ENCODE measurements around the gene LCN12. TPM values are rescaled to one million over a fixed set of nuclear protein-coding genes. Genes with fewer than 3 reads are reported as not detected.
"Not testable (repeated sequence)": the region's sequence is repeated elsewhere in the genome, so short reads cannot be mapped to it uniquely, and the experiment has no call there.

LCN12 gene
- polyA plus RNA-seq, 4 donors: 2.2 to 88.7 (median 3.4) TPM; not detected in 1

DNA sequence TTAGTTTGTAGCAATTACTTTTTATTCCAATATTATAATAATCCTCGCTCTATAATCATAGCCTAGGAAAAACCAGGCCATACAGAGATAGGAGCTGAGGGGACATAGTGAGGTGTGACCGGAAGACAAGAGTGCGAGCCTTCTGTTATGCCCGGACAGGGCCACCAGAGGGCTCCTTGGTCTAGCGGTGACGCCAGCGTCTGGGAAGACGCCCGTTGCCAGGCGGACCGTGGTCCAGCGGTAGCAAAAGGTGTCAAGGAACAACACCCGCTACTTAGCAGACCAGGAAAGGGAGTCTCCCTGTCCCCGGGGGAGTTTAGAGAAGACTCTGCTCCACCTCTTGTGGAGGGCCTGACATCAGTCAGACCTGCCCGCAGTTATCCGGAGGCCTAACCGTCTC is 52.2 kb downstream of the LCN12 start:
- 45 to 47% (median 46%) methylated on average over 14 to 17 of the region's 17 CpGs for WGBS, 3 donors

More for the DNA sequence above, 52.2 kb downstream of the LCN12 start:
- peaks cover 0 to 22% of the 10 kb centered on the region in 2 donors for H3K9me3 ChIP-seq (ENCODE audit: control insufficient read depth in 2 of 2, insufficient read depth in 1 of 2, low read depth in 1 of 2, low read length in 1 of 2)
- H3K27ac ChIP-seq (ENCODE audit: low read depth in 1 of 3, low read length in 2 of 3); H3K36me3 ChIP-seq (ENCODE audit: control insufficient read depth in 3 of 3, insufficient read depth in 2 of 3, low read depth in 1 of 3, low read length in 3 of 3); FAIRE-seq; H3K4me1 ChIP-seq (ENCODE audit: control insufficient read depth in 3 of 3, insufficient read depth in 2 of 3, low read depth in 1 of 3, low read length in 2 of 3); H3K4me3 ChIP-seq (ENCODE audit: low read depth in 1 of 3, low read length in 3 of 3); H3K27me3 ChIP-seq (ENCODE audit: control insufficient read depth in 3 of 3, insufficient read depth in 3 of 3, low read length in 3 of 3); DNase-seq: not testable (repeated sequence)

Other genes starting within 250 kb of the LCN12 start
- gene DIPK1B, start 239.7 kb upstream of the LCN12 start, polyA plus RNA-seq: 10 to 100 TPM in 2 of 4 donors, 1 to 10 TPM in 1, under 1 TPM in 1; 0.22 to 12.7 (median 6.6) TPM
- 1 to 10 TPM in 3 of 4 donors, not detected in 1; 1.1 to 8.4 (median 4.7) TPM for gene LCN10, start 209.3 kb upstream of the LCN12 start, polyA plus RNA-seq
- gene LCN6, start 203.7 kb upstream of the LCN12 start, polyA plus RNA-seq: 10 to 100 TPM in 1 of 4 donors, 1 to 10 TPM in 2, not detected in 1; 1.4 to 21.5 (median 2.2) TPM
- gene LCN8, start 194.0 kb upstream of the LCN12 start, polyA plus RNA-seq: under 1 TPM in 1 of 4 donors, not detected in 3; 0.16 TPM
- 10 to 100 TPM in 2 of 4 donors, 1 to 10 TPM in 1, under 1 TPM in 1; 0.46 to 38.5 (median 8.8) TPM for gene LCN15, start 187.8 kb upstream of the LCN12 start, polyA plus RNA-seq
- gene TMEM141, start 160.9 kb upstream of the LCN12 start, polyA plus RNA-seq: 100 to 1,000 TPM; 148 to 518 (median 194) TPM
- 10 to 100 TPM in 1 of 4 donors, 1 to 10 TPM in 2, under 1 TPM in 1; 0.40 to 37.9 (median 2.1) TPM for gene CCDC183, start 155.9 kb upstream of the LCN12 start, polyA plus RNA-seq
- 100 to 1,000 TPM in 1 of 4 donors, 10 to 100 TPM in 3; 75.5 to 114 (median 82.3) TPM for gene RABL6, start 144.3 kb upstream of the LCN12 start, polyA plus RNA-seq
- 10 to 100 TPM in 1 of 4 donors, 1 to 10 TPM in 3; 1.1 to 11.6 (median 2.6) TPM for gene AJM1, start 109.8 kb upstream of the LCN12 start, polyA plus RNA-seq
- 100 to 1,000 TPM; 111 to 337 (median 169) TPM for gene PHPT1, start 102.9 kb upstream of the LCN12 start, polyA plus RNA-seq
- gene MAMDC4, start 99.9 kb upstream of the LCN12 start, polyA plus RNA-seq: 1,000 to 10,000 TPM in 1 of 4 donors, 1 to 10 TPM in 3; 4.6 to 1,156 (median 8.9) TPM
- 1,000 to 10,000 TPM in 2 of 4 donors, 100 to 1,000 TPM in 2; 556 to 1,582 (median 1,008) TPM for gene EDF1, start 86.0 kb upstream of the LCN12 start, polyA plus RNA-seq
- gene TRAF2, start 65.8 kb upstream of the LCN12 start, polyA plus RNA-seq: 10 to 100 TPM; 11.2 to 20.9 (median 13.8) TPM
- 100 to 1,000 TPM in 3 of 4 donors, 10 to 100 TPM in 1; 96.1 to 262 (median 181) TPM for gene FBXW5, start 7.5 kb upstream of the LCN12 start, polyA plus RNA-seq
- 100 to 1,000 TPM in 1 of 4 donors, 10 to 100 TPM in 3; 13.6 to 106 (median 61.3) TPM for gene C8G, start 7.0 kb upstream of the LCN12 start, polyA plus RNA-seq
- 10 to 100 TPM in 2 of 4 donors, 1 to 10 TPM in 1, under 1 TPM in 1; 0.86 to 38.0 (median 19.4) TPM for gene PTGDS, start 25.2 kb downstream of the LCN12 start, polyA plus RNA-seq
- gene LCNL1, start 30.7 kb downstream of the LCN12 start, polyA plus RNA-seq: under 1 TPM in 2 of 4 donors, not detected in 2; 0.07 to 0.16 TPM
- 10 to 100 TPM; 33.7 to 85.9 (median 75.5) TPM for gene PAXX, start 40.1 kb downstream of the LCN12 start, polyA plus RNA-seq
- gene CLIC3, start 44.3 kb downstream of the LCN12 start, polyA plus RNA-seq: 1 to 10 TPM in 2 of 4 donors, under 1 TPM in 1, not detected in 1; 0.81 to 6.2 (median 1.4) TPM
- gene ABCA2, start 76.0 kb downstream of the LCN12 start, polyA plus RNA-seq: 10 to 100 TPM in 2 of 4 donors, 1 to 10 TPM in 2; 3.4 to 29.0 (median 8.8) TPM
- gene FUT7, start 79.8 kb downstream of the LCN12 start, polyA plus RNA-seq: under 1 TPM in 2 of 4 donors, not detected in 2; 0.09 to 0.90 TPM
- gene NPDC1, start 93.9 kb downstream of the LCN12 start, polyA plus RNA-seq: 10 to 100 TPM; 18.3 to 84.6 (median 33.7) TPM
- gene ENTPD2, start 101.8 kb downstream of the LCN12 start, polyA plus RNA-seq: 10 to 100 TPM in 2 of 4 donors, 1 to 10 TPM in 2; 5.5 to 16.5 (median 8.3) TPM
- gene SAPCD2, start 118.3 kb downstream of the LCN12 start, polyA plus RNA-seq: 10 to 100 TPM in 2 of 4 donors, 1 to 10 TPM in 1, under 1 TPM in 1; 0.81 to 22.2 (median 7.0) TPM
- gene UAP1L1, start 125.2 kb downstream of the LCN12 start, polyA plus RNA-seq: 10 to 100 TPM in 1 of 4 donors, 1 to 10 TPM in 2, under 1 TPM in 1; 0.89 to 25.8 (median 5.3) TPM
- 10 to 100 TPM; 40.3 to 69.4 (median 42.5) TPM for gene MAN1B1, start 134.7 kb downstream of the LCN12 start, polyA plus RNA-seq
- gene DPP7, start 162.5 kb downstream of the LCN12 start, polyA plus RNA-seq: 100 to 1,000 TPM in 3 of 4 donors, 10 to 100 TPM in 1; 66.2 to 179 (median 121) TPM
- under 1 TPM in 2 of 4 donors, not detected in 2; 0.79 to 0.92 TPM for gene GRIN1, start 186.9 kb downstream of the LCN12 start, polyA plus RNA-seq
- 10 to 100 TPM in 1 of 4 donors, 1 to 10 TPM in 2, under 1 TPM in 1; 0.67 to 13.0 (median 1.4) TPM for gene LRRC26, start 217.8 kb downstream of the LCN12 start, polyA plus RNA-seq
- gene TMEM210, start 219.8 kb downstream of the LCN12 start, polyA plus RNA-seq: not detected
- 10 to 100 TPM; 20.0 to 44.2 (median 37.0) TPM for gene ANAPC2, start 236.3 kb downstream of the LCN12 start, polyA plus RNA-seq
- gene SSNA1, start 236.4 kb downstream of the LCN12 start, polyA plus RNA-seq: 100 to 1,000 TPM in 2 of 4 donors, 10 to 100 TPM in 2; 68.9 to 146 (median 103) TPM
- gene TPRN, start 248.5 kb downstream of the LCN12 start, polyA plus RNA-seq: 10 to 100 TPM; 34.1 to 98.4 (median 65.9) TPM

All from small intestine (tissue), 7 donors.